Measurements from ENCODE around the gene CKAP4.

CKAP4 gene

DNA sequence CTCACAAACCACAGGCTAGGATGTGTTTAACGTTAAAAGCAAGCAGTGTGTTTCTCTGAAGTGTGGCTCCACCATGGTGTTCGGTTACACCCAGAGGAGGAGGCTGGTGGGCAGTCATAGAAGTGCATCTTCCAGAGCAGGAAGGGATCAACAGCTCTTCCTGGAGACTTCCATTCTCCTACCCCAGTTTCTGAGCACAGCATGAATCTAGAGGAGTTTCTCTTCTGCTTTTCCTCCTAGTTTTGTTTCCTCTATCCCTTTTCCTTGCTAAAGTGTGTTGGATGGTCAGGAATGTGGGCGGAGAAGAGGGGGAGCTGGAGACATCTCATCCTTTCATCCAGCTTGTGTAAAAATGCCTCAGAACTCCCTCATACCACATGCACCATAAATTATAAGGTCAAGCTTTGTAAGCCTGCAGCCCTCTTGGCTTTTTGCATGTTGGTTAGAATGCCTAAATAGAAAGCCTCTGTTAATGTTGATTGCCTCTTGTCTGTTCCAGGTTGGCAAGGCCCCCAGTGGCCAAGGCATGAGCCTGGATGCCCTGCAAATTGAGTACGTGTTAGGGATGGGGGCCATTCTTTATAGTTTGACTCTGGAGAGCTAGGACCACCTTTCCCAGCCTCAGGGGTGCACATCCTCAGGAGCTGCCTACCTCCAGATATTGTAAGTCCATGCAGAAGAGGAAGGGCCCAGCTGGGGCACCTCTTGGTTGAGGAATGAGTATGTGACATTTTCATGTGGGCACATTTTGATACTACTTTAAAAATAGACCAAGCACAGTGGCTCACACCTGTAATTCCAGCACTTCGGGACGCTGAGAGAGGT, 4.0 kb upstream of the CKAP4 start:
- TF ChIP-seq, protein P1, sequence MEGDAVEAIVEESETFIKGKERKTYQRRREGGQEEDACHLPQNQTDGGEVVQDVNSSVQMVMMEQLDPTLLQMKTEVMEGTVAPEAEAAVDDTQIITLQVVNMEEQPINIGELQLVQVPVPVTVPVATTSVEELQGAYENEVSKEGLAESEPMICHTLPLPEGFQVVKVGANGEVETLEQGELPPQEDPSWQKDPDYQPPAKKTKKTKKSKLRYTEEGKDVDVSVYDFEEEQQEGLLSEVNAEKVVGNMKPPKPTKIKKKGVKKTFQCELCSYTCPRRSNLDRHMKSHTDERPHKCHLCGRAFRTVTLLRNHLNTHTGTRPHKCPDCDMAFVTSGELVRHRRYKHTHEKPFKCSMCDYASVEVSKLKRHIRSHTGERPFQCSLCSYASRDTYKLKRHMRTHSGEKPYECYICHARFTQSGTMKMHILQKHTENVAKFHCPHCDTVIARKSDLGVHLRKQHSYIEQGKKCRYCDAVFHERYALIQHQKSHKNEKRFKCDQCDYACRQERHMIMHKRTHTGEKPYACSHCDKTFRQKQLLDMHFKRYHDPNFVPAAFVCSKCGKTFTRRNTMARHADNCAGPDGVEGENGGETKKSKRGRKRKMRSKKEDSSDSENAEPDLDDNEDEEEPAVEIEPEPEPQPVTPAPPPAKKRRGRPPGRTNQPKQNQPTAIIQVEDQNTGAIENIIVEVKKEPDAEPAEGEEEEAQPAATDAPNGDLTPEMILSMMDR (IDR thresholded peaks at IDR 0.05; ENCODE audit: low read length, missing control alignments), result no peak
- no peak overlapping the region for H3K4me3 ChIP-seq (replicated peaks; ENCODE audit: low read depth, low read length)
- DNase-seq (ENCODE audit: low read depth), result peak; percentile 25

DNA sequence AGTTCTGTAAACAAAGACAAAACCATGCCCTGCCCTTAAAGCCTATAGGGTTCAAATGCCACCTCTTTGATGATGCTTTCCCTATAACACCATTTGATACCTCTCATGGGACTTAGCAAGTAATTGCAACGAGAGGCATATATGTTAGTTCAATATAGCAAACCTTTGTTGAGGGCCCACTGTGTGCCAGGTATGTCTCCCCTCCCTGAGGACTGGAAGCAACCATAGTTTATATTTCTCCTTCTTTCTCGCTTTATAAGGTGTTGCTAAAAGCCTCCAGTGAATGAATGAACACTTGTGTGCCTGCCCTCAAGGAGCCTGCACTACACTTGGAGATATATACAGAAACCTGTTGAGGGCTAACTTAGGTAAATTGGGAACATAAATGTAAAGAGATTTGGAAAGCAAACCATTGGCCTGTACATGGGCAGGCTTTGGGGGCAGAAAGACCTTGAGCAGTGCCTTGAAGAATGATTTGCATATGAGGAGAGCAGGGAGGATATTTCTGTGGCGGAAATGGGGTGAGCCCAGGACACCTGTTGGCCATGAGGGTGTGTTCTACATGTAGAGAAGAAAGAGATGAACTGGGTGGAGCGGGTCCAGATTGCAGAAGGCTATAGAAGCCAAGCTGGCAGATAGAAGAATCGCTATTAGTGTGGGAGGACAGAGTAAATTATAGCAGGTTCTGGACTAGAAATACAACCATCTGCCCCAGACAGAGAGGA, 1.8 kb upstream of the CKAP4 start:
- H3K4me3 ChIP-seq (replicated peaks; ENCODE audit: low read depth, low read length), result peak overlapping the region; percentile 85
- DNase-seq (ENCODE audit: low read depth), result no peak
- TF ChIP-seq, protein P1 (IDR thresholded peaks at IDR 0.05; ENCODE audit: low read length, missing control alignments), result no peak

DNA sequence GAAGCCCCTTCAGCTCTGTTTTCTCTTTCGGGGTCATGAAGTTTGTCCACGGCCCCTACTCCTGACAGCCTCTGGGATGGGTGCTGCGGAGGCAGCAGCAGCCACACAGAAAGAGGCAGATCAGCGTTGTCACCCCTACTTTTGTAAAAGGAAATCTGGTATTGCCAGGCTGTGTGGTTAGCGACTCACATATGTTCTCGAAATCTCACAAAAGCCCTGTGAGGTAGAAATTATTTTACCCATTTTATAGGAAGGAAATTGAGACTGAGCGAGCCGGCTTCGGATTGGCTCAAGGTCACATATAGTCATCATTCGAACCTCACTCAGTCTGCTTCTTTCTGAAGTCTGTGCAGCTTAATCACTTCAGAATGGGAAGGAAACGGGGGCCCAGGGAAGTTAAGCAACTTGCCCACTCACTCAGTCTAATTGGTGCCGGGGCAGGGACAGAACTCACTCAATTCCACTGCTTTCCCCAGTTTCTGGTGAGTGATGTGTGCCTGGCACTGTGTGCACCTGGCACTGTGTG, 1.1 kb upstream of the CKAP4 start:
- H3K4me3 ChIP-seq (replicated peaks; ENCODE audit: low read depth, low read length), result peak overlapping the region; percentile 85
- peak; percentile 68 for DNase-seq (ENCODE audit: low read depth)
- TF ChIP-seq, protein P1 (IDR thresholded peaks at IDR 0.05; ENCODE audit: low read length, missing control alignments), result no peak

DNA sequence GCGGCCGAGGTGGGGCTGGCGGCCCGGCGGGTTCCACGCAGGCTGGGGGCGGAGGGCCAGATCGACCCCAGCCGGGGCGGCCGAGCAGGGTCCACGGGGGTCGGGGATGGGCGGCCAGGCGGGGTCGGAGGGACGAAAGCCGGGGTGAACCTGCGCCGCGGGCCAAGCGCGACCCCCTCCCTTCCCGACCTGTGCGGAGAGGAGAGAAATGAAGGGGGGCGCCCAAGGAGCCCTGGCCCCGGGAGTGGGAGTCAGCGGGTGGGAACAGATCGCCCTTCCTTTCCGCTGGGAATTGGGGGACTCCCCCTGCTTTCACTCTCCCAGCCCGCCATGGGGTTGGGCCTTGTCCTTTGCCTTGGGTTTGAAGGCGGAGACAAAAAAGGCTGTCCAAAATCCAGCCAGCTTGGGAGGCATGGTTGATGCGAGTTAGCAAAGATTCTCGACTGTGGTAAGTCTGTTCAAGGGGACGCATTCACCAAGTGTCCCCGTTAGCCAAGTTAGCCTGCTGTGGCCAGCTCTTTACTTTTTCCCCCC, 559 bp upstream of the CKAP4 start:
- peak overlapping the region; percentile 85 for H3K4me3 ChIP-seq (replicated peaks; ENCODE audit: low read depth, low read length)
- TF ChIP-seq, protein P1 (IDR thresholded peaks at IDR 0.05; ENCODE audit: low read length, missing control alignments), result no peak
- peak; percentile 85 for DNase-seq (ENCODE audit: low read depth)

DNA sequence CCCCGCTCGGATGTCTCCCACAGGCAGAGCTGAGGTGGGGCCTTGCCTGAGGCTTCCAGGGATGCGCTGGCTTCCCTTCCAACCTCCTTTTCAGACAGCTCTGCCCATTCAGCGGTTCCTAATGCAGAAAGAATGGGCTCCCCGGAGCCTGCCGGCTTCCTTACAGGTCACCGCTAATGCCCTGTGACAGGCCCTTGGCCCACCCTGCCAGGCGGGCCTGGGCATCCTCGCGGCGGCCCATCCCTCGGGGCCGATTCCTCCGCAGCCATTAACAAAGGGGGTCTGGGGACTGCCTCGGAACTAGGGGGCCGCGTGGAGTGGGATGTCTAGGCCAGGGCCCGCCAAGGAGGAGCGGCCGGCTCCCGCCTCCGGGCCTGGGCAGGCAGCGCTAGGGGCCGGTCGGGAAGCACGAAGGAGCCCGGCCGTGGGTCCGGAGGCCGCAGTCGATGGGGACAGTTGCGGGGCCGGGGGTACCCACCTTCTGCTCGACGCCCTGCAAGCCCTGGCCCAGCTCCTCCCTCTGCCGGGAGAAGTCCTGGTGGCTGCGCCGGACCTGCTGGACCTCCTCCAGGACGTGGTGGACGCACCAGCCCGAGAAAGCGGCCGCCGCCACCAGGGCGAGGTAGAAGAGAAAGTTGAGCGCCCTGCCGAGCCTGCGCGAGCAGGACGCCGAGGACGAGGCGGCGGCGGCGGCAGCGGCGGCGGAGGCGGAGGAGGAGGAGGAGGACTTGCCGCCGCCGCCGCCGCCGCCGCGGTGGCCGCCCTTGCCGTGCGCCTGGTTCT, 738 bp downstream of the CKAP4 start:
- peak; percentile 68 for DNase-seq (ENCODE audit: low read depth)

DNA sequence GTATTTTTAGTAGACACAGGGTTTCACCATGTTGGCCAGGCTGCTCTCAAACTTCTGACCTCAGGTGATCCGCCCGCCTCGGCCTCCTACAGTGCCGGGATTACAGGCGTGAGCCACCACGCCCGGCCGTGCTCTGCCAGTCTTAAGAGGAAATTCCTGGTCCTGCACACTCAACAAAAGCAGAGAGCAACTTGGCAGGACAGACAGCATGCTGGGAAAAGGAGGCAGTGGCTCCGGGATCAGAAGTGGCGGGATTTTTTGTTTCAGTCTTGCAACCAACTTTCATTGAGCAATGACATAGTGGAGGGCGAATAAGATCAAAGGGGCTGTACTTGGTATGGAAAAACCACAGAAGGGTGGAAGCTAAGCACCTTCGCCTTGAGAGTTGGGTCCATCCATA, 2.1 kb downstream of the CKAP4 start:
- peak; percentile 82 for DNase-seq (ENCODE audit: low read depth)
- TF ChIP-seq, protein P1 (IDR thresholded peaks at IDR 0.05; ENCODE audit: low read length, missing control alignments), result no peak
- H3K4me3 ChIP-seq (replicated peaks; ENCODE audit: low read depth, low read length), result peak overlapping the region; percentile 85

More for the DNA sequence above, 738 bp downstream of the CKAP4 start:
- H3K4me3 ChIP-seq (replicated peaks; ENCODE audit: low read depth, low read length), result peak overlapping the region; percentile 85
- TF ChIP-seq, protein P1 (IDR thresholded peaks at IDR 0.05; ENCODE audit: low read length, missing control alignments), result no peak

Measured in fibroblast of pulmonary artery (primary cell).